T follicular helper cell (primary cell): ENCODE measurements around the gene TYMS.

Source experiments
- DNase-seq: peaks from one replicate; pipeline ENCODE4 v3.0.0-alpha.2; 2020; ENCODE audit warnings: low read depth

Gene TYMS

GRCh38 chr18:711310-711656 lies 53.8 kb downstream of the TYMS start:
- DNase-seq: no peak

GRCh38 chr18:711657-712400 lies 54.4 kb downstream of the TYMS start:
- DNase-seq: peak; percentile 63

GRCh38 chr18:712401-713134 lies 55.1 kb downstream of the TYMS start, which contains the start of gene ENOSF1:
TSS of gene ENOSF1 (minus strand) at chr18:712630. CDS start at chr18:712587, 43 bp downstream.
- DNase-seq: peak; percentile 50

- peak; percentile 10 for DNase-seq
These were observed 55.7 kb downstream of the TYMS start for GRCh38 chr18:713135-713490.

GRCh38 chr18:715626-716025 lies 58.2 kb downstream of the TYMS start:
- no peak for DNase-seq

- no peak for DNase-seq
These were observed 59.5 kb downstream of the TYMS start for GRCh38 chr18:717003-717402.
